Heart left ventricle (tissue), 16 donors: Measurements from ENCODE around the gene AGPAT3. TPM values are rescaled to one million over a fixed set of nuclear protein-coding genes. Genes with fewer than 3 reads are reported as not detected.
A peak's percentile ranks its signal among the peaks of the same experiment; 100 is the strongest.

Experiments used
- ATAC-seq, 4 donors: fragments of 200-7000 bp; cut with Tn5 transposase; one replicate each; pipeline ENCODE4 v1.9.1; 2020 to 2022; ENCODE audit warnings: moderate library complexity in 4 of 4, mild to moderate bottlenecking in 3 of 4, moderate number of reproducible peaks in 1 of 4
- DNase-seq, 5 donors: peaks; one replicate each; pipeline ENCODE4 v3.0.0-alpha.2; 2020
- H3K27ac ChIP-seq, 12 donors: fragments of 200-600 bp; sonication (generic) in 4 of 12; one replicate each; pipeline versions ENCODE4 v1.5.0 to v1.8.0; 2016 to 2022; ENCODE audit warnings: mild to moderate bottlenecking in 2 of 12
- H3K27me3 ChIP-seq, 9 donors: fragments of 200-600 bp; sonication (generic) in 2 of 9; one replicate each; pipeline versions ENCODE4 v1.5.1 to v1.8.0; 2016 to 2022; ENCODE audit warnings: mild to moderate bottlenecking in 3 of 9
- H3K36me3 ChIP-seq, 9 donors: fragments of 200-600 bp; sonication (generic) in 2 of 9; one replicate each; pipeline versions ENCODE4 v1.5.0 to v1.8.0; 2018 to 2022; ENCODE audit warnings: mild to moderate bottlenecking in 2 of 9
- H3K4me1 ChIP-seq, 12 donors: fragments of 200-600 bp; sonication (generic) in 4 of 12; one replicate each; pipeline versions ENCODE4 v1.5.0 to v1.8.0; 2016 to 2022; ENCODE audit warnings: mild to moderate bottlenecking in 3 of 12
- H3K4me3 ChIP-seq, 12 donors: fragments of 200-600 bp; sonication (generic) in 4 of 12; one replicate each; pipeline versions ENCODE4 v1.5.0 to v1.8.0; 2017 to 2022; ENCODE audit warnings: mild to moderate bottlenecking in 9 of 12, moderate library complexity in 4 of 12
- H3K9me3 ChIP-seq, 12 donors: fragments of 200-600 bp; sonication (generic) in 4 of 12; one replicate each; pipeline versions ENCODE4 v1.5.0 to v1.8.0; 2016 to 2022; ENCODE audit warnings: mild to moderate bottlenecking in 1 of 12
- POLR2A ChIP-seq, 2 donors: fragments of 450-650 bp; IDR thresholded peaks; one replicate each; pipeline ENCODE4 v1.6.1; 2017; ENCODE audit warnings: antibody characterized with exemption in 2 of 2, mild to moderate bottlenecking in 2 of 2, moderate library complexity in 2 of 2
- WGBS, 4 donors: extraction: QIAGEN DNeasy Blood & Tissue Kit in 2 of 4; methylation state at CpG; one replicate each; pipeline versions ENCODE4 v1.1.5 to v1.1.7; 2013 to 2018; 5-methylcytosine and 5-hydroxymethylcytosine counted together
- intact Hi-C, 10 donors: fragments of 100-400 bp; cut with DNase I; formaldehyde crosslinking; loops; one replicate each; pipeline versions ENCODE4 v1.11.1 to v1.14.2; 2022
- polyA plus RNA-seq, 2 donors: library from polyadenylated mRNA; stranded (reverse); fragments of 200-250 nt; gene quantifications; one replicate each; pipeline ENCODE4 v1.2.3, GENCODE V29; 2013
- total RNA-seq, 9 donors: library from RNA; depleted of rRNA in 2 of 9; stranded (reverse); fragments of >200 nt in 2 of 9; fragmentation: NEBNext Ultra II Directional in 3 of 9; extraction: Animal tissue kit (Norgen Biotek cat#: 25700) in 3 of 9; gene quantifications; one replicate each; pipeline versions ENCODE4 v1.1.0 to v1.2.4, GENCODE V29; 2016 to 2023
- TF ChIP-seq, protein P1 (sequence below), 12 donors: fragments of 200-600 bp; sonication (generic) in 4 of 12; IDR thresholded peaks; one replicate each; pipeline versions ENCODE4 v1.5.0 to v1.8.0; 2018 to 2022; ENCODE audit warnings: antibody characterized with exemption in 12 of 12, mild to moderate bottlenecking in 5 of 12
- donor health status: ischemic (EF 13 %, LVEDD 7.1; RV severe dilation, severe dysfunction).
- donor health status: healthy with polysubstance abuse.
- donor health status: DM: no; HTN: yes; CAD: no.
- donor health status: DM: no; HTN: no; CAD: no.
- donor health status: ischemic (EF 25% LVEDD 6.9; RV normal size, moderate dysfunction).
- donor health status: ischemic (EF 25% LVEDD 5.7; RV mildly dilated, moderate dysfunction).
- donor health status: healthy.
- donor health status: DM: yes; HTN: yes; CAD: no.
- donor health status: ischemic (EF 35%, LVEDD 5.7; RV mildly dilated, moderate dysfunction).
- donor health status: nonischemic (EF 11% LVEDD 7.7; RV severe dilation, severe dysfunction).
- donor health status: DM: yes; HTN: yes; CAD: no.
- donor health status: PGD.
- donor health status: ischemic (EF 29% LVEDD 5.4; RV normal size, mild dysfunction).
- donor health status: nonischemic (EF 23%, LVEDD 6.1; RV moderate dilation, normal function).

AGPAT3 gene
- total and polyA plus RNA-seq, 11 donors, result 26.6 to 86.0 (median 64.5) TPM

DNA sequence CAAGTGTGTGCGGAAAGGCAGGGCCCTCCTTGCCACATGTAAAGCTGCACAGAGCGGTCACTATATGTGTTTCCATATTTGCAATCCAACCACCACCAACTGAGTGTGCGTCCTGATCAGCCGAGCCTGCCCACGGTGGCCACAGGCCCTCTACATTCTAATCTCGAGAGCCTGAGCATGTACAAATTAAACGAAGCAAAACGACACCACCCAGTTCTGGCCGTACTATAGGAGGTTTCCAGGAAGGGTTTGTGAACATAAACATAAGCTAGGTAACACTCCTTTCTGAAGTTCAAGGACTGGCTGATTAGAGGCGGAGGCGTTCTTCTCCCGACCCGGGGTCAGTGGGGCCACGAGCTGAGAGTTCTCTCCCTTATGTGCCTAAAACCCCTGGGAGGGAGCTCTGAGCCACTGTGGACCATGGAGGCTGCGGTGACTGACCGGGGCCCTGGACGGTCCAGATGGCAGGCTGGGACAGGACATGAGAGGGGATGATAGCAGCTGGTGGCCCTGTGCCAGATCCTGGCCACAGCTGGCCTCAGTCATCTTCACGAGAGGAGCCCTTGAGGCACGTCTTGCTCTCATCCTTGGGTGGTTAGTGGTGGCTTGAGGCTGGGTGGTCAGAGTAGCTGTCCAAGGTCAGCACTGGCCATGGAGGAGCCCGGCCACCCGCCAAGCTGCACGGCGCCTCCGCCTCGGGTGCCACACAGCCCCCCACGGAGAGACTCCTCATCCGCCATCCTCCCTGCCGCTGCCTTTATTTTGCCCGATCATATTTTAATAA lies 108.0 kb downstream of the AGPAT3 start:
- H3K9me3 ChIP-seq, result no peaks in the 10 kb centered on the region
- ATAC-seq (peak in 1 of 4 donors; percentile 4), DNase-seq (peak in 1 of 5 donors; percentile 54)
- intact Hi-C loops, result no loop called here
- TF ChIP-seq, protein P1, sequence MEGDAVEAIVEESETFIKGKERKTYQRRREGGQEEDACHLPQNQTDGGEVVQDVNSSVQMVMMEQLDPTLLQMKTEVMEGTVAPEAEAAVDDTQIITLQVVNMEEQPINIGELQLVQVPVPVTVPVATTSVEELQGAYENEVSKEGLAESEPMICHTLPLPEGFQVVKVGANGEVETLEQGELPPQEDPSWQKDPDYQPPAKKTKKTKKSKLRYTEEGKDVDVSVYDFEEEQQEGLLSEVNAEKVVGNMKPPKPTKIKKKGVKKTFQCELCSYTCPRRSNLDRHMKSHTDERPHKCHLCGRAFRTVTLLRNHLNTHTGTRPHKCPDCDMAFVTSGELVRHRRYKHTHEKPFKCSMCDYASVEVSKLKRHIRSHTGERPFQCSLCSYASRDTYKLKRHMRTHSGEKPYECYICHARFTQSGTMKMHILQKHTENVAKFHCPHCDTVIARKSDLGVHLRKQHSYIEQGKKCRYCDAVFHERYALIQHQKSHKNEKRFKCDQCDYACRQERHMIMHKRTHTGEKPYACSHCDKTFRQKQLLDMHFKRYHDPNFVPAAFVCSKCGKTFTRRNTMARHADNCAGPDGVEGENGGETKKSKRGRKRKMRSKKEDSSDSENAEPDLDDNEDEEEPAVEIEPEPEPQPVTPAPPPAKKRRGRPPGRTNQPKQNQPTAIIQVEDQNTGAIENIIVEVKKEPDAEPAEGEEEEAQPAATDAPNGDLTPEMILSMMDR (IDR thresholded peaks at IDR 0.05), result no peak
- no peak for TF ChIP-seq POLR2A (IDR thresholded peaks at IDR 0.05)
- peaks cover 0 to 65% (median 55%) of the 10 kb centered on the region in 9 donors for H3K36me3 ChIP-seq
- 74 to 78% (median 75%) methylated on average over 26 to 29 of the region's 29 CpGs for WGBS, 4 donors
- H3K4me3 ChIP-seq, result no peak overlapping the region
- peaks cover 0 to 9% (median 3%) of the 10 kb centered on the region in 12 donors for H3K4me1 ChIP-seq
- H3K27ac ChIP-seq, result no peak overlapping the region
- H3K27me3 ChIP-seq, result no peaks in the 10 kb centered on the region

DNA sequence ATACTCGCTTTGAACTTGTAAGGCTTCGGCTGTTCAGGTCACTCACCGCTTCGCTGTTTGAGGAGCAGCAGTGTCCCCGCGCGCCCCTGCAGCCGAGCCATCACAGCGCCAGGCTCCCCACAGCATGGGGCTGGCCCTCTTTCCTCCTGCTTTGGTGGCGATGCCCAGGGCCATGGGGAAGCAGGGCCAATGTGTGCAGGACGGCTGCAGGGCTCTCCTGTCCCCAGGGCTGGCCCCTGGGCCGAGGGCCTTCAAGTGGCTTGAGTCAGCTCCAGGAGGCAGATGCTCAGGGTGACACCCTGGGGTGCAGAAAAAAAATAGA lies 108.6 kb downstream of the AGPAT3 start:
- no peaks in the 10 kb centered on the region for H3K27me3 ChIP-seq
- H3K27ac ChIP-seq, result no peak overlapping the region
- H3K4me3 ChIP-seq, result no peak overlapping the region
- no peak for TF ChIP-seq POLR2A (IDR thresholded peaks at IDR 0.05)
- TF ChIP-seq, protein P1 (IDR thresholded peaks at IDR 0.05), result no peak
- intact Hi-C loops, result no loop called here
- ATAC-seq, result no peak
- 80 to 92% (median 83%) methylated on average over 12 of the region's 12 CpGs for WGBS, 4 donors
- H3K9me3 ChIP-seq, result no peaks in the 10 kb centered on the region
- H3K4me1 ChIP-seq, result peaks cover 0 to 9% (median 3%) of the 10 kb centered on the region in 12 donors
- peaks cover 0 to 71% (median 59%) of the 10 kb centered on the region in 9 donors for H3K36me3 ChIP-seq
- peak in 1 of 5 donors; percentile 15 for DNase-seq

DNA sequence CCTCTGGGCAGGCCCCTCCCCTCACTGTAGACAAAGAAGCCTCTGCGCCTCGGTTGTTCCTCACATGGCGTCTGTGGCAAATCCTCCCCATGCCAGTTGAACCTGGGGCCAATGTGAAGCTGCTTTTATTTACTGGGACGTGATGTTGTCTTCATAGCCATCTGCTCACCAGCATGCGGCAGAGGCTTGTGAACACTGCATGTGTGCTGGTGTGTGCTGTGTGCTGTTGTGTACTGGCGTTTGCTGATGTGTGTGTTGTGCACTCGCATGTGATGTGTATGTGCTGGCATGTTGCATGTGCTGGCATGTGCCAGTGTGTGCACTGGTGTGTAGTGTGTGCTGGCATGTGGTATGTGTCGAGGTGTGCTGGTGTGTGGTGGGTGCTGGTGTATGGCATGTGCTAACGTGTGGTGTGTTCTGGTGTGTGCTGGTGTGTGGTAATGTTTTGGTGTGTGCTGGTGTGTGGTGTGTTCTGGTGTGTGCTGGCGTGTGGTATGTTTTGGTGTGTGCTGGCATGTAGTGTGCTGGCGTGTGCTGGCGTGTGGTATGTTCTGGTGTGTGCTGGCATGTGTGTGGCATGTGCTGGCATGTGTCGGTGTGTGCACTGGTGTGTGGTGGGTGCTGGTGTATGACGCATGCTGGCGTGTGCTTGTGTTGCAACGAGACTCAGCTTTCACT lies 109.9 kb downstream of the AGPAT3 start:
- H3K36me3 ChIP-seq, result peaks cover 0 to 71% (median 54%) of the 10 kb centered on the region in 9 donors

More for the DNA sequence above, 109.9 kb downstream of the AGPAT3 start:
- 76 to 87% (median 82%) methylated on average over 16 of the region's 16 CpGs for WGBS, 4 donors
- Histone ChIP-seq H3K27me3 (no peaks in the 10 kb centered on the region), H3K9me3 (no peaks in the 10 kb centered on the region), H3K27ac (no peak overlapping the region), H3K4me1 (peaks cover 0 to 9% (median 3%) of the 10 kb centered on the region in 12 donors), H3K4me3 (no peak overlapping the region)
- ATAC-seq (peak in 3 of 4 donors; percentile 10 to 18 (median 12)), DNase-seq (peak in 1 of 5 donors; percentile 20)
- intact Hi-C loops, result loop anchor here in 6 of 10 donors (1.0 to 5.0 kb wide), 3 partner anchors 113 to 165 kb away; no protein-coding TSS in a partner anchor
- TF ChIP-seq, protein P1 (IDR thresholded peaks at IDR 0.05), result no peak
- TF ChIP-seq POLR2A (IDR thresholded peaks at IDR 0.05), result no peak
